Measurements from ENCODE around the gene TBX19. TPM values are rescaled to one million over a fixed set of nuclear protein-coding genes. Genes with fewer than 3 reads are reported as not detected.
A peak's percentile ranks its signal among the peaks of the same experiment; 100 is the strongest.

The TBX19 gene
- total RNA-seq, 1 donor from 2014 or later: 2.9 TPM

DNA sequence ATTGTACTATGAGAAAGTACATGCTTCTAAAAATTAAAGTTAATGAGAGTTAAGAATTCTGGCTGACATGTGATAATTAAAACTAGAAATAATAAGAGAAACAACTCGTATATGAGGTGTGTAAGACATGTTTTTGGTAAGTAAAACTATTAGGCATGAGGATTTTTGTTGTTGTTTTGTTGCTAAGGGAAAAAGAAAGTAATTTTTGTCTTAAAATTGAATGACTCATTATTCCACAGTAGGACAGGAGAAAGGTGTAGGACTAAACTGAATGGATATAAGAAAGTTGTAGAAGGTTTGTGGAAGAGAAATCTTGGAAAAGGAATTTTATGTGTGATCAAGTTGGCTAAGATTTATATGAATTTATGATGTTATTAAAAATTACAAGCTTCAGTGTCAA lies 54.8 kb downstream of the TBX19 start:
- no peak for DNase-seq (ENCODE audit: low read depth)

DNA sequence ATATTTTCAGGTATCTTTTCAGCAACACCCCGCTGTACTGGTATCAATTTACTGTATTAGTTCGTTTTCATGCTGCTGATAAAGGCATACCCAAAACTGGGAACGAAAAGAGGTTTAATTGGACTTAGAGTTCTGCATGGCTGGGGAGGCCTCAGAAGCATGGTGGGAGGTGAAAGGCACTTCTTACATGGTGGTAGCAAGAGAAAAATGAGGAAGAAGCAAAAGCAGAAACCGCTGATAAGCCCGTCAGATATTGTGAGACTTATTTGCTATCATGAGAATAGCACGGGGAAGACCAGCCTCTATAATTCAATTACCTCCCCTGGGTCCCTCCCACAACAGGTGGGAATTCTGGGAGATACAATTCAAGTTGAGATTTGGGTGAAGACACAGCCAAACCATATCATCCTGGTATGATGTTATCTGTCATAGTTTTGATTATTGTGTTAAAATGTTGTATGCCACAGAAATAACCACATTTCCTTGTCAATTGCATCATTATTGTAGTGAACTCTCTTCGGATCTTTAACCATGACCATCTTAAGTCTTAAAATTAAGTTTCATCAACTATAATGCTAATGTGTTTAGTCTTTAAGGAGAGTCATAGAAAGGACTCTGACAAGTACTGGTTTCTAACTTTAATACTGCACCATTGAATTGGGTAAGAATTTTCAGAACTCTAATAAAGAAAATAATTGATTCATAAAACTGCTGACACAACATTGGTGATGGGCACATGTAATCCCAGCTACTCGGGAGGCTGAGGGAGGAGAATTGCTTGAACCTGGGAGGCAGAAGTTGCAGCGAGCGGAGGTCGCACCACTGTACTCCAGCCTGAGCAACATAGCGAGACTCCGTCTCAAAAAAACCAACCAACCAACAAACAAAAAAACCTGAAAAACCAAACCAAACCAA lies 58.2 kb downstream of the TBX19 start:
- no peaks in the 10 kb centered on the region for H3K27me3 ChIP-seq (ENCODE audit: control insufficient read depth, insufficient read depth, low read length)
- H3K36me3 ChIP-seq (ENCODE audit: control insufficient read depth, insufficient read depth, low read length): no peaks in the 10 kb centered on the region
- TF ChIP-seq, protein P1, sequence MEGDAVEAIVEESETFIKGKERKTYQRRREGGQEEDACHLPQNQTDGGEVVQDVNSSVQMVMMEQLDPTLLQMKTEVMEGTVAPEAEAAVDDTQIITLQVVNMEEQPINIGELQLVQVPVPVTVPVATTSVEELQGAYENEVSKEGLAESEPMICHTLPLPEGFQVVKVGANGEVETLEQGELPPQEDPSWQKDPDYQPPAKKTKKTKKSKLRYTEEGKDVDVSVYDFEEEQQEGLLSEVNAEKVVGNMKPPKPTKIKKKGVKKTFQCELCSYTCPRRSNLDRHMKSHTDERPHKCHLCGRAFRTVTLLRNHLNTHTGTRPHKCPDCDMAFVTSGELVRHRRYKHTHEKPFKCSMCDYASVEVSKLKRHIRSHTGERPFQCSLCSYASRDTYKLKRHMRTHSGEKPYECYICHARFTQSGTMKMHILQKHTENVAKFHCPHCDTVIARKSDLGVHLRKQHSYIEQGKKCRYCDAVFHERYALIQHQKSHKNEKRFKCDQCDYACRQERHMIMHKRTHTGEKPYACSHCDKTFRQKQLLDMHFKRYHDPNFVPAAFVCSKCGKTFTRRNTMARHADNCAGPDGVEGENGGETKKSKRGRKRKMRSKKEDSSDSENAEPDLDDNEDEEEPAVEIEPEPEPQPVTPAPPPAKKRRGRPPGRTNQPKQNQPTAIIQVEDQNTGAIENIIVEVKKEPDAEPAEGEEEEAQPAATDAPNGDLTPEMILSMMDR (IDR thresholded peaks at IDR 0.05; ENCODE audit: insufficient read depth, low read length, poor library complexity, severe bottlenecking): no peak
- DNase-seq (ENCODE audit: low read depth): no peak
- no peak overlapping the region for H3K4me3 ChIP-seq (ENCODE audit: low read depth, low read length)

More for the DNA sequence above, 54.8 kb downstream of the TBX19 start:
- H3K36me3 ChIP-seq (ENCODE audit: control insufficient read depth, insufficient read depth, low read length): no peaks in the 10 kb centered on the region
- H3K27me3 ChIP-seq (ENCODE audit: control insufficient read depth, insufficient read depth, low read length): no peaks in the 10 kb centered on the region
- no peak overlapping the region for H3K4me3 ChIP-seq (ENCODE audit: low read depth, low read length)
- TF ChIP-seq, protein P1 (IDR thresholded peaks at IDR 0.05; ENCODE audit: insufficient read depth, low read length, poor library complexity, severe bottlenecking): no peak

DNA sequence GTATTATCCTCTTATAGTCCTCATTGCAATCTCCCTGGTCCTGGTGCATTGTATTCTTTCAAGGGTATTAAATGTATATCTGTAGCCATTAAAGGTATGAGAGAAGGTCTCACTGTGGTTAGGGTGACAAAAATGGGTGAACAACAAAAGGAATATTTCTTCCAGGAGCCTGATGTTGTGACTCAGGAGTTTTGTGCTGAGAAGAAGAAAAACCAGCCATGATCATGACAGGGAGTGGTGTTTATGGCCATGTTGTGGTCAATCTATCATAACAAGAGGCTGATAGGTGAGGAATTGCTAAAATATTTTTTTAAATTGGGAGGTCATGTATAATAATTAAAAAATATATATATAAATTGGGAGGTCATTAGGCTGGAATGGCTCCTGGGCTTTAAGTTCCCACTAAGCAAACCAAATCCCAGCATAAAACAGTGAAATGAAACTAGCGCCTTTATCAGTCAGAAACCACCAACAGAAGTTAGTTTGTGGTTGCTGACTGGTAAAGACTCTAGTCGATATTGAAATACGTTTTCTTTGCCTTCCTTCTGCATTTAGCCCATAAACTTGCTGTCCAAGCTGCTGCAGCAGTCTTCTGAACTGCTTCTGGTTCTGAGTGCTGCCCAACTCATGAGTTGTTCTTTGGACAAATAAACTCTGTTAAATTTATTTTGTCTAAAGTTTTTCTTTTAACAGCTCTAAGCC lies 60.3 kb downstream of the TBX19 start:
- no peaks in the 10 kb centered on the region for H3K27me3 ChIP-seq (ENCODE audit: control insufficient read depth, insufficient read depth, low read length)
- no peaks in the 10 kb centered on the region for H3K36me3 ChIP-seq (ENCODE audit: control insufficient read depth, insufficient read depth, low read length)
- no peak for DNase-seq (ENCODE audit: low read depth)
- TF ChIP-seq, protein P1 (IDR thresholded peaks at IDR 0.05; ENCODE audit: insufficient read depth, low read length, poor library complexity, severe bottlenecking): no peak
- H3K4me3 ChIP-seq (ENCODE audit: low read depth, low read length): no peak overlapping the region

DNA sequence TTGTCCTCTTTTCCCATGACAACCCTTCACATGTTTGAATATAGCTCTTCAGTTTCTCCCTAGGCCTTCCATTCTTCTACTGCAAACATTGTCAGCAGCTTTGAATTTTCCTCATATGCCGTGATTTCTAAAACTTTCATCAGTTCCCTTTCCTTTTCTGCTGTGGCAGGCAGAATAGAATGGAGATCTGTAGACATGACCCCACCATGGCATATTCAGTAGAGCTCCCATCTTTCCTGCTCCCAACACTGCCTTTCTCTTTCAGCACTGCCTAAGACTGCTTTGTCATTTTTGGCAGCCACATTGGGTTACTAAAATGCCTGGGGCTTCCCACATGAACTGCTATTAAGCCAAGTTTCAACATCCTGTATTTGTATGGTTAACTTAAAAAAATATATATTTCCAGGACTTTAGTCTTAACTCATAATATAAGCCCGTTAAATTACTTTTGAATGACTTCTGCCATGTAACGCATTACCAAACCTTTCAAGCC lies 60.9 kb downstream of the TBX19 start:
- no peak for DNase-seq (ENCODE audit: low read depth)
- TF ChIP-seq, protein P1 (IDR thresholded peaks at IDR 0.05; ENCODE audit: insufficient read depth, low read length, poor library complexity, severe bottlenecking): no peak
- no peak overlapping the region for H3K4me3 ChIP-seq (ENCODE audit: low read depth, low read length)

DNA sequence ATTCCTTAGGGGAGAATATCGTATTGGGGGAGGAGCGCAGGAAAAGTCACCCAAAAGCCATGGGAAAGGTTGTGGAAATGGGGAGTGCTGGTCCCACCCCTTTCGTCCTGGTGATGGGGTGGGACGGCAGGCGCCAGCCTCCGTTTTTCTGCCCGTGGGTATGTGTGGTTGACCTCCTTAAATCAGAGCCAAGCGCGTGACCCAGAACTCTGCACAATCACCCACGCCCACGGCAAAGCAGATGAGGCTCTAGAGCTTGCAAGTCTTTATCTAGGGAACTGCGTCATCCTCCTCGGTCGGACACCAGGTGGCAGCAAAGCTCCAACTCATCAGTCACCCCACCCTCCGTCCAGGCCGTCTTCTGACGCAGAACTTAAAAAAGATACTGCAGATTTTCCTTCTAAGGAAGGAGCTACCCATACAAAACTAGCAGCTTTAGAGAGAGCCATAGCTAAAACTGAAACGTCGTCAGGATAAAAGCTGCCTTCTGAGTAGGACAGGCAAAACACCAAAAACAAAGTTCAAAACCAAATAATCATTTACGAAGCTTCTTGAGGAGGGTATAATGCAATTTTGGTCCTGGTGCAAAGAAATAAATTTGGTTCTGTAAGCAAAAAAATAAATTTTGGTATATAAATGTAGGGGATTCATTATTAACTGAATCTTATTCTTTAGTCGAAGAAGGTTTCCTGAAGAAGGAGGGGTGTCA lies 62.0 kb downstream of the TBX19 start:
- H3K4me3 ChIP-seq (ENCODE audit: low read depth, low read length): no peak overlapping the region
- peak; percentile 54 for DNase-seq (ENCODE audit: low read depth)

More for the DNA sequence above, 60.9 kb downstream of the TBX19 start:
- Histone ChIP-seq H3K27me3 (ENCODE audit: control insufficient read depth, insufficient read depth, low read length) (no peaks in the 10 kb centered on the region), H3K36me3 (ENCODE audit: control insufficient read depth, insufficient read depth, low read length) (no peaks in the 10 kb centered on the region)

More for the DNA sequence above, 62.0 kb downstream of the TBX19 start:
- H3K27me3 ChIP-seq (ENCODE audit: control insufficient read depth, insufficient read depth, low read length): no peaks in the 10 kb centered on the region
- TF ChIP-seq, protein P1 (IDR thresholded peaks at IDR 0.05; ENCODE audit: insufficient read depth, low read length, poor library complexity, severe bottlenecking): peak; percentile 81
- no peaks in the 10 kb centered on the region for H3K36me3 ChIP-seq (ENCODE audit: control insufficient read depth, insufficient read depth, low read length)
